Mesenchymal stem cell (in vitro differentiated cells and primary cell): ENCODE results near the gene CDK4.

Experiments
- DNase-seq: peaks from one replicate; pipeline ENCODE4 v3.0.0-alpha.2; 2013
- H2AFZ ChIP-seq: one replicate; pipeline ENCODE4 v1.6.1; 2013; ENCODE audit warnings: low read depth, mild to moderate bottlenecking, control low read depth, inconsistent platforms, low read length, moderate library complexity
- H2AK5ac ChIP-seq: 2 replicates; pipeline ENCODE4 v1.6.1; 2013; ENCODE audit warnings: low read length, moderate library complexity, mild to moderate bottlenecking, inconsistent platforms; ENCODE audit not compliant: severe bottlenecking
- H2BK120ac ChIP-seq: one replicate; pipeline ENCODE4 v1.6.1; 2013; ENCODE audit warnings: low read depth, mild to moderate bottlenecking, inconsistent platforms, low read length, moderate library complexity
- H2BK12ac ChIP-seq, 2 experiments: one replicate each; pipeline ENCODE4 v1.6.1; 2013; ENCODE audit warnings: inconsistent platforms in 2 of 2, low read length in 2 of 2, mild to moderate bottlenecking in 2 of 2, moderate library complexity in 2 of 2, control low read depth in 1 of 2
- H2BK15ac ChIP-seq: one replicate; pipeline ENCODE4 v1.6.1; 2013; ENCODE audit warnings: mild to moderate bottlenecking, low read depth, inconsistent platforms; ENCODE audit not compliant: poor library complexity, severe bottlenecking
- H2BK5ac ChIP-seq: 2 replicates; pipeline ENCODE4 v1.6.1; 2013; ENCODE audit warnings: low read depth, mild to moderate bottlenecking, low read length, control low read depth, inconsistent platforms; ENCODE audit not compliant: poor library complexity, severe bottlenecking
- H3K14ac ChIP-seq, 2 experiments: one replicate each; pipeline ENCODE4 v1.6.1; 2013; ENCODE audit warnings: inconsistent platforms in 2 of 2, low read length in 2 of 2, control low read depth in 1 of 2, mild to moderate bottlenecking in 1 of 2, moderate library complexity in 1 of 2
- H3K18ac ChIP-seq, 2 experiments: one replicate each; pipeline ENCODE4 v1.6.1; 2013; ENCODE audit warnings: inconsistent platforms in 2 of 2, low read length in 2 of 2, control low read depth in 1 of 2, low read depth in 1 of 2, mild to moderate bottlenecking in 1 of 2
- H3K23ac ChIP-seq, 2 experiments: one replicate each; pipeline ENCODE4 v1.6.1; 2013; ENCODE audit warnings: inconsistent platforms in 2 of 2, low read length in 2 of 2, mild to moderate bottlenecking in 2 of 2, moderate library complexity in 2 of 2, control low read depth in 1 of 2
- H3K27ac ChIP-seq: 2 replicates; pipeline ENCODE4 v1.5.1; 2013; ENCODE audit warnings: mild to moderate bottlenecking, moderate library complexity, low read length, control low read depth, inconsistent platforms; ENCODE audit not compliant: poor library complexity, severe bottlenecking
- H3K27me3 ChIP-seq, 2 experiments: 2 replicates each; pipeline versions ENCODE4 v1.6.1 to v1.7.0; 2013; ENCODE audit warnings: low read length in 2 of 2, mild to moderate bottlenecking in 2 of 2, moderate library complexity in 2 of 2, control low read depth in 1 of 2, inconsistent platforms in 1 of 2; ENCODE audit not compliant: control insufficient read depth in 1 of 2, insufficient read depth in 1 of 2
- H3K36me3 ChIP-seq, 2 experiments: 2 replicates each; pipeline versions ENCODE4 v1.6.1 to v1.7.0; 2013; ENCODE audit warnings: low read length in 2 of 2, control low read depth in 1 of 2, inconsistent platforms in 1 of 2, low read depth in 1 of 2, mild to moderate bottlenecking in 1 of 2; ENCODE audit not compliant: insufficient read depth in 2 of 2, control insufficient read depth in 1 of 2
- H3K4ac ChIP-seq, 2 experiments: one replicate each; pipeline ENCODE4 v1.6.1; 2013; ENCODE audit warnings: inconsistent platforms in 2 of 2, low read length in 2 of 2, mild to moderate bottlenecking in 2 of 2, moderate library complexity in 2 of 2, control low read depth in 1 of 2, low read depth in 1 of 2
- H3K4me1 ChIP-seq: 2 replicates; pipeline ENCODE4 v1.6.1; 2013; ENCODE audit warnings: low read depth, low read length, control low read depth; ENCODE audit not compliant: control insufficient read depth, insufficient read depth
- H3K4me2 ChIP-seq: 2 replicates; pipeline ENCODE4 v1.6.1; 2013; ENCODE audit warnings: low read length, mild to moderate bottlenecking, inconsistent platforms; ENCODE audit not compliant: poor library complexity, severe bottlenecking
- H3K4me3 ChIP-seq, 2 experiments: 2 replicates each; pipeline versions ENCODE4 v1.5.1 to v1.7.0; 2013; ENCODE audit warnings: low read length in 2 of 2, mild to moderate bottlenecking in 2 of 2, control low read depth in 1 of 2, low read depth in 1 of 2; ENCODE audit not compliant: insufficient read depth in 1 of 2
- H3K79me1 ChIP-seq: replicated peaks from 2 replicates; pipeline ENCODE4 v1.6.1; 2013; ENCODE audit warnings: mild to moderate bottlenecking, control low read depth, low read length, inconsistent platforms; ENCODE audit not compliant: poor library complexity, severe bottlenecking
- H3K9ac ChIP-seq: 2 replicates; pipeline ENCODE4 v1.7.0; 2013; ENCODE audit warnings: mild to moderate bottlenecking, low read length, moderate library complexity
- H3K9me3 ChIP-seq: 2 replicates; pipeline ENCODE4 v1.7.0; 2013; ENCODE audit warnings: mild to moderate bottlenecking, low read length; ENCODE audit not compliant: control insufficient read depth
- H4K8ac ChIP-seq: one replicate; pipeline ENCODE4 v1.6.1; 2013; ENCODE audit warnings: inconsistent platforms, mild to moderate bottlenecking, low read length, moderate library complexity
- H4K91ac ChIP-seq: one replicate; pipeline ENCODE4 v1.6.1; 2013; ENCODE audit warnings: mild to moderate bottlenecking, low read length, inconsistent platforms
- WGBS: methylation state at CpG from one replicate; pipeline ENCODE4 v1.1.7; 2013; ENCODE audit warnings: mixed read lengths; 5-methylcytosine and 5-hydroxymethylcytosine counted together

CDK4 gene

GRCh38 chr12:57780284-57780897 is 28.3 kb upstream of the CDK4 start:
- Histone ChIP-seq H2BK15ac (no peak overlapping the region), H3K4me2 (no peak overlapping the region), H3K4me1 (no peaks in the 10 kb centered on the region), H3K9me3 (no peaks in the 10 kb centered on the region), H3K4me3 (no peak overlapping the region), H3K4ac (no peak overlapping the region), H2BK5ac (no peak overlapping the region), H3K27ac (no peak overlapping the region), H3K23ac (no peak overlapping the region), H3K27me3 (no peaks in the 10 kb centered on the region), H3K14ac (no peak overlapping the region), H2AK5ac (no peak overlapping the region), H3K79me1 (peaks cover 14% of the 10 kb centered on the region), H2AFZ (no peak overlapping the region), H4K91ac (no peak overlapping the region), H2BK120ac (no peak overlapping the region), H2BK12ac (no peak overlapping the region), H3K36me3 (peaks cover 9 to 45% of the 10 kb centered on the region in 2 experiments), H4K8ac (no peak overlapping the region), H3K9ac (no peak overlapping the region), H3K18ac (no peak overlapping the region)
- WGBS = 94% methylated on average over 4 of the region's 4 CpGs
- DNase-seq = no peak

- H3K18ac ChIP-seq = no peak overlapping the region
Measured at GRCh38 chr12:57779736-57780135, 27.6 kb upstream of the CDK4 start.

GRCh38 chr12:57777911-57778310 is 25.8 kb upstream of the CDK4 start:
- WGBS = 100% methylated on average over 5 of the region's 7 CpGs
- Histone ChIP-seq H3K79me1 (peaks cover 7% of the 10 kb centered on the region), H3K9me3 (no peaks in the 10 kb centered on the region), H3K36me3 (peaks cover 10 to 44% of the 10 kb centered on the region in 2 experiments), H3K27ac (no peak overlapping the region), H3K23ac (no peak overlapping the region), H2BK12ac (no peak overlapping the region), H2AFZ (no peak overlapping the region), H4K91ac (no peak overlapping the region), H3K27me3 (no peaks in the 10 kb centered on the region), H3K18ac (no peak overlapping the region), H2BK15ac (no peak overlapping the region), H3K9ac (no peak overlapping the region), H3K4me2 (no peak overlapping the region), H2BK5ac (no peak overlapping the region), H3K14ac (no peak overlapping the region), H2BK120ac (no peak overlapping the region), H2AK5ac (no peak overlapping the region), H3K4me1 (peaks cover 4% of the 10 kb centered on the region), H4K8ac (no peak overlapping the region), H3K4ac (no peak overlapping the region), H3K4me3 (no peak overlapping the region)
- DNase-seq = no peak

More at GRCh38 chr12:57779736-57780135, 27.6 kb upstream of the CDK4 start:
- Histone ChIP-seq H3K4me3 (no peak overlapping the region), H3K27ac (no peak overlapping the region), H2AK5ac (no peak overlapping the region), H3K27me3 (no peaks in the 10 kb centered on the region), H4K8ac (no peak overlapping the region), H4K91ac (no peak overlapping the region), H3K9me3 (no peaks in the 10 kb centered on the region), H3K4me2 (no peak overlapping the region), H2BK120ac (no peak overlapping the region), H2BK15ac (no peak overlapping the region), H2BK5ac (no peak overlapping the region), H3K79me1 (peaks cover 11% of the 10 kb centered on the region), H2BK12ac (no peak overlapping the region), H3K14ac (no peak overlapping the region), H3K23ac (no peak overlapping the region), H3K4me1 (no peaks in the 10 kb centered on the region), H3K9ac (no peak overlapping the region), H3K4ac (no peak overlapping the region), H3K36me3 (peaks cover 10 to 46% of the 10 kb centered on the region in 2 experiments), H2AFZ (no peak overlapping the region)
- 82% methylated on average over 1 of the region's 1 CpG for WGBS
- DNase-seq = no peak

- no peak overlapping the region for H3K14ac ChIP-seq
- no peak overlapping the region for H3K4ac ChIP-seq
- H2AFZ ChIP-seq = no peak overlapping the region
- no peaks in the 10 kb centered on the region for H3K27me3 ChIP-seq
- no peak overlapping the region for H3K18ac ChIP-seq
- WGBS = 97% methylated on average over 4 of the region's 7 CpGs
- H2BK12ac ChIP-seq = no peak overlapping the region
- DNase-seq = no peak
- no peak overlapping the region for H4K91ac ChIP-seq
- no peak overlapping the region for H3K4me3 ChIP-seq
- H2BK15ac ChIP-seq = no peak overlapping the region
- no peak overlapping the region for H3K9ac ChIP-seq
- H3K4me1 ChIP-seq = peaks cover 4% of the 10 kb centered on the region
- H3K79me1 ChIP-seq = peaks cover 5% of the 10 kb centered on the region
- no peak overlapping the region for H2AK5ac ChIP-seq
- H3K23ac ChIP-seq = no peak overlapping the region
- peaks cover 10 to 44% of the 10 kb centered on the region in 2 experiments for H3K36me3 ChIP-seq
- no peak overlapping the region for H2BK5ac ChIP-seq
- H2BK120ac ChIP-seq = no peak overlapping the region
- no peaks in the 10 kb centered on the region for H3K9me3 ChIP-seq
- H3K4me2 ChIP-seq = no peak overlapping the region
- no peak overlapping the region for H3K27ac ChIP-seq
- no peak overlapping the region for H4K8ac ChIP-seq
Measured at GRCh38 chr12:57777367-57777766, 25.3 kb upstream of the CDK4 start.
